Uterus (tissue), 4 donors: ENCODE measurements around the gene FAM83B. TPM values are rescaled to one million over a fixed set of nuclear protein-coding genes. Genes with fewer than 3 reads are reported as not detected.
"Not testable (repeated sequence)": the region's sequence is repeated elsewhere in the genome, so short reads cannot be mapped to it uniquely, and the experiment has no call there.

ENCODE experiments used
- DNase-seq, 2 donors: peaks; one replicate each; pipeline ENCODE4 v3.0.0-alpha.2; 2019 to 2020
- H3K27ac ChIP-seq, 2 donors: fragments of 200-600 bp; sonication (generic); 1 replicate in 1 of 2; 2 replicates in 1 of 2; pipeline ENCODE4 v1.5.1; 2016 to 2018
- H3K27me3 ChIP-seq, 2 donors: fragments of 200-600 bp; sonication (generic); one replicate each; pipeline ENCODE4 v1.5.1; 2018 to 2019; ENCODE audit warnings: control low read depth in 1 of 2
- H3K36me3 ChIP-seq, 2 donors: fragments of 200-600 bp; sonication (generic); one replicate each; pipeline ENCODE4 v1.5.1; 2019; ENCODE audit warnings: control low read depth in 1 of 2
- H3K4me1 ChIP-seq, 2 donors: fragments of 200-600 bp; sonication (generic); one replicate each; pipeline ENCODE4 v1.5.1; 2018 to 2019; ENCODE audit warnings: control low read depth in 1 of 2
- H3K4me3 ChIP-seq, 2 donors: fragments of 200-600 bp; sonication (generic); 1 replicate in 1 of 2; 2 replicates in 1 of 2; pipeline ENCODE4 v1.5.1; 2018 to 2019; ENCODE audit warnings: mild to moderate bottlenecking in 1 of 2
- H3K9me3 ChIP-seq, 2 donors: fragments of 200-600 bp; sonication (generic); one replicate each; pipeline ENCODE4 v1.5.1; 2019; ENCODE audit warnings: control low read depth in 1 of 2
- CTCF ChIP-seq, 4 experiments: fragments of 200-600 bp in 2 of 4; fragments of 450-650 bp in 2 of 4; sonication (generic) in 2 of 4; IDR thresholded peaks; one replicate each; pipeline ENCODE4 v1.5.1; 2016 to 2019; ENCODE audit warnings: antibody characterized with exemption in 4 of 4, mild to moderate bottlenecking in 2 of 4, moderate library complexity in 1 of 4
- POLR2A ChIP-seq, 2 donors: fragments of 450-650 bp; IDR thresholded peaks; one replicate each; pipeline ENCODE4 v1.6.1; 2016; ENCODE audit warnings: antibody characterized with exemption in 2 of 2, mild to moderate bottlenecking in 1 of 2, moderate library complexity in 1 of 2
- intact Hi-C: fragments of 100-400 bp; cut with DNase I; formaldehyde crosslinking; loops from one replicate; pipeline ENCODE4 v1.15.1; 2023; ENCODE audit warnings: low total_unique reads
- total RNA-seq, 4 donors: library from RNA; depleted of rRNA in 3 of 4; stranded (reverse); fragments of >200 nt in 3 of 4; gene quantifications; one replicate each; pipeline versions ENCODE4 v1.1.0 to v1.2.4, GENCODE V29; 2014 to 2023
- donor health status: DM: yes; HTN: yes; CAD: no.

The FAM83B gene
- total RNA-seq, 4 donors from 2014 or later, result 0.27 to 3.6 (median 0.29) TPM; not detected in 1

- intact Hi-C loops, result no loop called here
- Histone ChIP-seq H3K9me3 (no peaks in the 10 kb centered on the region), H3K27me3 (no peaks in the 10 kb centered on the region), H3K4me3 (no peak overlapping the region), H3K27ac (no peak overlapping the region), H3K36me3 (no peaks in the 10 kb centered on the region), H3K4me1 (no peaks in the 10 kb centered on the region)
- DNase-seq, result no peak
- TF ChIP-seq POLR2A (IDR thresholded peaks at IDR 0.05), result no peak
- no peak for TF ChIP-seq CTCF (IDR thresholded peaks at IDR 0.05)
These were observed 31.2 kb downstream of the FAM83B start for GRCh38 chr6:54877713-54878317.

- intact Hi-C loops, result no loop called here
- H3K9me3 ChIP-seq, result no peaks in the 10 kb centered on the region
- H3K36me3 ChIP-seq, result no peaks in the 10 kb centered on the region
- DNase-seq, result no peak
- TF ChIP-seq POLR2A (IDR thresholded peaks at IDR 0.05) (no peak), CTCF (IDR thresholded peaks at IDR 0.05) (no peak)
- H3K4me1 ChIP-seq, result no peaks in the 10 kb centered on the region
- no peaks in the 10 kb centered on the region for H3K27me3 ChIP-seq
- no peak overlapping the region for H3K27ac ChIP-seq
- no peak overlapping the region for H3K4me3 ChIP-seq
These were observed 32.1 kb downstream of the FAM83B start for GRCh38 chr6:54878718-54879117.

GRCh38 chr6:54879188-54879985, 32.8 kb downstream of the FAM83B start:
- no peaks in the 10 kb centered on the region for H3K36me3 ChIP-seq
- no peak for DNase-seq
- TF ChIP-seq POLR2A (IDR thresholded peaks at IDR 0.05), result no peak
- no peak for TF ChIP-seq CTCF (IDR thresholded peaks at IDR 0.05)
- H3K4me3 ChIP-seq, result no peak overlapping the region
- no peak overlapping the region for H3K27ac ChIP-seq
- H3K27me3 ChIP-seq, result no peaks in the 10 kb centered on the region
- intact Hi-C loops, result no loop called here
- H3K9me3 ChIP-seq, result no peaks in the 10 kb centered on the region
- H3K4me1 ChIP-seq, result no peaks in the 10 kb centered on the region

- no peaks in the 10 kb centered on the region for H3K36me3 ChIP-seq
- H3K9me3 ChIP-seq, result no peaks in the 10 kb centered on the region
- no peak for TF ChIP-seq POLR2A (IDR thresholded peaks at IDR 0.05)
- no peaks in the 10 kb centered on the region for H3K4me1 ChIP-seq
- intact Hi-C loops, result no loop called here
- H3K4me3 ChIP-seq, result no peak overlapping the region
- no peak overlapping the region for H3K27ac ChIP-seq
- no peak for DNase-seq
- H3K27me3 ChIP-seq, result no peaks in the 10 kb centered on the region
These were observed 34.6 kb downstream of the FAM83B start for GRCh38 chr6:54881067-54881730.

- H3K4me3 ChIP-seq, H3K9me3 ChIP-seq, DNase-seq, H3K27ac ChIP-seq, H3K4me1 ChIP-seq, intact Hi-C loops, H3K36me3 ChIP-seq, H3K27me3 ChIP-seq: not testable (repeated sequence)
These were observed 35.3 kb downstream of the FAM83B start for GRCh38 chr6:54881891-54882290.
